Esophagus muscularis mucosa (tissue), 4 donors: ENCODE measurements around the gene MYO10. TPM values are rescaled to one million over a fixed set of nuclear protein-coding genes. Genes with fewer than 3 reads are reported as not detected.

Experiments used
- DNase-seq: peaks from one replicate; pipeline ENCODE4 v3.0.0-alpha.2; 2017; ENCODE audit errors: extremely low spot score
- H3K27ac ChIP-seq, 4 donors: fragments of 200-600 bp; sonication (generic); replicated peaks in 1 of 4; 1 replicate in 3 of 4; 2 replicates in 1 of 4; pipeline ENCODE4 v1.5.1; 2016 to 2019; ENCODE audit warnings: mild to moderate bottlenecking in 1 of 4
- H3K27me3 ChIP-seq, 4 donors: fragments of 200-600 bp; sonication (generic); one replicate each; pipeline versions ENCODE4 v1.5.1 to v1.6.0; 2016 to 2019
- H3K36me3 ChIP-seq, 4 donors: fragments of 200-600 bp; sonication (generic); one replicate each; pipeline ENCODE4 v1.5.1; 2016 to 2019
- H3K4me1 ChIP-seq, 4 donors: fragments of 200-600 bp; sonication (generic); one replicate each; pipeline ENCODE4 v1.5.1; 2016 to 2019
- H3K4me3 ChIP-seq, 4 donors: fragments of 200-600 bp; sonication (generic); 1 replicate in 2 of 4; 2 replicates in 2 of 4; pipeline ENCODE4 v1.5.1; 2016 to 2019; ENCODE audit warnings: mild to moderate bottlenecking in 4 of 4, moderate library complexity in 1 of 4
- H3K9me3 ChIP-seq, 4 donors: fragments of 200-600 bp; sonication (generic); 1 replicate in 3 of 4; 2 replicates in 1 of 4; pipeline ENCODE4 v1.5.1; 2016 to 2019
- EP300 ChIP-seq: sonication (generic); formaldehyde crosslinking; IDR thresholded peaks from one replicate; pipeline ENCODE4 v1.6.1; 2017; ENCODE audit warnings: antibody characterized with exemption
- POLR2A ChIP-seq: fragments of 450-650 bp; IDR thresholded peaks from one replicate; pipeline ENCODE4 v1.6.1; 2017; ENCODE audit warnings: antibody characterized with exemption, moderate library complexity, mild to moderate bottlenecking, low read depth
- POLR2AphosphoS5 ChIP-seq, 2 donors: sonication (generic); formaldehyde crosslinking; IDR thresholded peaks; one replicate each; pipeline ENCODE4 v1.6.1; 2017; ENCODE audit warnings: antibody characterized with exemption in 2 of 2
- WGBS: methylation state at CpG from one replicate; pipeline ENCODE4 v1.1.5; 2018; 5-methylcytosine and 5-hydroxymethylcytosine counted together
- intact Hi-C: fragments of 100-400 bp; cut with DNase I; formaldehyde crosslinking; loops from one replicate; pipeline ENCODE4 v1.15.1; 2023
- total RNA-seq, 4 donors: library from RNA; depleted of rRNA; stranded (reverse); fragments of >200 nt; gene quantifications; one replicate each; pipeline versions ENCODE4 v1.1.0 to v1.2.1, GENCODE V29; 2016
- TF ChIP-seq, protein P1 (sequence below), 3 experiments: fragments of 200-600 bp in 2 of 3; fragments of 450-650 bp in 1 of 3; sonication (generic) in 2 of 3; IDR thresholded peaks; one replicate each; pipeline ENCODE4 v1.5.1; 2017 to 2019; ENCODE audit warnings: antibody characterized with exemption in 3 of 3, mild to moderate bottlenecking in 2 of 3, moderate library complexity in 1 of 3

The MYO10 gene
- total RNA-seq, 4 donors from 2014 or later = 7.1 to 9.3 (median 7.8) TPM

GRCh38 chr5:16929347-16929746 lies 6.7 kb downstream of the MYO10 start:
- 100% methylated on average over 2 of the region's 2 CpGs for WGBS
- no peaks in the 10 kb centered on the region for H3K36me3 ChIP-seq
- no peak for DNase-seq
- H3K27ac ChIP-seq = no peak overlapping the region
- TF ChIP-seq, protein P1, sequence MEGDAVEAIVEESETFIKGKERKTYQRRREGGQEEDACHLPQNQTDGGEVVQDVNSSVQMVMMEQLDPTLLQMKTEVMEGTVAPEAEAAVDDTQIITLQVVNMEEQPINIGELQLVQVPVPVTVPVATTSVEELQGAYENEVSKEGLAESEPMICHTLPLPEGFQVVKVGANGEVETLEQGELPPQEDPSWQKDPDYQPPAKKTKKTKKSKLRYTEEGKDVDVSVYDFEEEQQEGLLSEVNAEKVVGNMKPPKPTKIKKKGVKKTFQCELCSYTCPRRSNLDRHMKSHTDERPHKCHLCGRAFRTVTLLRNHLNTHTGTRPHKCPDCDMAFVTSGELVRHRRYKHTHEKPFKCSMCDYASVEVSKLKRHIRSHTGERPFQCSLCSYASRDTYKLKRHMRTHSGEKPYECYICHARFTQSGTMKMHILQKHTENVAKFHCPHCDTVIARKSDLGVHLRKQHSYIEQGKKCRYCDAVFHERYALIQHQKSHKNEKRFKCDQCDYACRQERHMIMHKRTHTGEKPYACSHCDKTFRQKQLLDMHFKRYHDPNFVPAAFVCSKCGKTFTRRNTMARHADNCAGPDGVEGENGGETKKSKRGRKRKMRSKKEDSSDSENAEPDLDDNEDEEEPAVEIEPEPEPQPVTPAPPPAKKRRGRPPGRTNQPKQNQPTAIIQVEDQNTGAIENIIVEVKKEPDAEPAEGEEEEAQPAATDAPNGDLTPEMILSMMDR (IDR thresholded peaks at IDR 0.05) = no peak
- TF ChIP-seq EP300 (no peak), POLR2AphosphoS5 (IDR thresholded peaks at IDR 0.05) (no peak), POLR2A (no peak)
- H3K4me3 ChIP-seq = no peak overlapping the region
- intact Hi-C loops = no loop called here
- peaks cover 0 to 3% (median 1%) of the 10 kb centered on the region in 4 donors for H3K4me1 ChIP-seq
- H3K27me3 ChIP-seq = peaks cover 0 to 49% (median 12%) of the 10 kb centered on the region in 4 donors
- no peaks in the 10 kb centered on the region for H3K9me3 ChIP-seq

- TF ChIP-seq, protein P1 (IDR thresholded peaks at IDR 0.05) = no peak
- TF ChIP-seq POLR2A (no peak), EP300 (no peak), POLR2AphosphoS5 (IDR thresholded peaks at IDR 0.05) (no peak)
- H3K27me3 ChIP-seq = peaks cover 0 to 31% (median 1%) of the 10 kb centered on the region in 4 donors
- no peaks in the 10 kb centered on the region for H3K36me3 ChIP-seq
- H3K27ac ChIP-seq = no peak overlapping the region
- 82% methylated on average over 8 of the region's 8 CpGs for WGBS
- H3K4me3 ChIP-seq = no peak overlapping the region
- DNase-seq = no peak
- H3K9me3 ChIP-seq = no peaks in the 10 kb centered on the region
- intact Hi-C loops = no loop called here
- H3K4me1 ChIP-seq = no peaks in the 10 kb centered on the region
Observed at GRCh38 chr5:16927613-16928012, 8.5 kb downstream of the MYO10 start.

GRCh38 chr5:16926417-16926816 lies 9.7 kb downstream of the MYO10 start:
- H3K27ac ChIP-seq = no peak overlapping the region
- H3K27me3 ChIP-seq = peaks cover 0 to 24% (median 0%) of the 10 kb centered on the region in 4 donors
- DNase-seq = no peak
- whole genome bisulfite sequencing = 93% methylated on average over 8 of the region's 8 CpGs
- no peaks in the 10 kb centered on the region for H3K36me3 ChIP-seq
- H3K4me3 ChIP-seq = no peak overlapping the region
- intact Hi-C loops = no loop called here
- H3K9me3 ChIP-seq = no peaks in the 10 kb centered on the region
- no peaks in the 10 kb centered on the region for H3K4me1 ChIP-seq
- TF ChIP-seq POLR2A (no peak), EP300 (no peak), POLR2AphosphoS5 (IDR thresholded peaks at IDR 0.05) (no peak)
- TF ChIP-seq, protein P1 (IDR thresholded peaks at IDR 0.05) = no peak

- intact Hi-C loops = no loop called here
- H3K4me3 ChIP-seq = no peak overlapping the region
- WGBS = 87% methylated on average over 8 of the region's 8 CpGs
- TF ChIP-seq EP300 (no peak), POLR2AphosphoS5 (IDR thresholded peaks at IDR 0.05) (no peak), POLR2A (no peak)
- TF ChIP-seq, protein P1 (IDR thresholded peaks at IDR 0.05) = no peak
- H3K4me1 ChIP-seq = peaks cover 0 to 3% (median 0%) of the 10 kb centered on the region in 4 donors
- H3K27me3 ChIP-seq = peaks cover 0 to 2% (median 0%) of the 10 kb centered on the region in 4 donors
- no peak for DNase-seq
- no peaks in the 10 kb centered on the region for H3K9me3 ChIP-seq
- no peaks in the 10 kb centered on the region for H3K36me3 ChIP-seq
- H3K27ac ChIP-seq = no peak overlapping the region
Observed at GRCh38 chr5:16924206-16924605, 11.9 kb downstream of the MYO10 start.

- intact Hi-C loops = no loop called here
- no peak for DNase-seq
- no peak overlapping the region for H3K4me3 ChIP-seq
- peaks cover 0 to 3% (median 0%) of the 10 kb centered on the region in 4 donors for H3K4me1 ChIP-seq
- H3K27me3 ChIP-seq = no peaks in the 10 kb centered on the region
- no peaks in the 10 kb centered on the region for H3K36me3 ChIP-seq
- H3K9me3 ChIP-seq = no peaks in the 10 kb centered on the region
- no peak overlapping the region for H3K27ac ChIP-seq
- 80% methylated on average over 3 of the region's 3 CpGs for WGBS
- TF ChIP-seq POLR2AphosphoS5 (IDR thresholded peaks at IDR 0.05) (no peak), EP300 (no peak), POLR2A (no peak)
- TF ChIP-seq, protein P1 (IDR thresholded peaks at IDR 0.05) = no peak
Observed at GRCh38 chr5:16922430-16922829, 13.7 kb downstream of the MYO10 start.
